CD4-positive, alpha-beta T cell (primary cell): ENCODE results near the gene PIK3R6. TPM values are rescaled to one million over a fixed set of nuclear protein-coding genes. Genes with fewer than 3 reads are reported as not detected.

Experiments used
- ATAC-seq: fragments of 200-7000 bp; cut with Tn5 transposase; one replicate; pipeline ENCODE4 v1.10.0; 2022; ENCODE audit warnings: mild to moderate bottlenecking; ENCODE audit not compliant: poor library complexity
- CTCF ChIA-PET: fragments of 350-600 bp; sonication (Branson Sonifier 250); formaldehyde crosslinking; loops from one replicate; lab custom pipeline; 2021; ENCODE audit warnings: antibody characterized with exemption, inconsistent platforms; lab: Charles Lee
- POLR2A ChIA-PET: fragments of 350-600 bp; sonication (Branson Sonifier 250); formaldehyde crosslinking; loops from one replicate; lab custom pipeline; 2021; ENCODE audit warnings: antibody characterized with exemption, inconsistent platforms; lab: Charles Lee
- DNase-seq, 14 experiments: peaks; one replicate each; pipeline ENCODE4 v3.0.0-alpha.2; 2013 to 2020; ENCODE audit warnings: mixed read lengths in 2 of 14
- H3K27ac ChIP-seq, 2 donors: one replicate each; pipeline versions ENCODE4 v1.5.1 to v1.7.0; 2013; ENCODE audit warnings: low read length in 2 of 2, low read depth in 1 of 2, mild to moderate bottlenecking in 1 of 2
- H3K27me3 ChIP-seq, 2 experiments: 1 replicate in 1 of 2; 2 replicates in 1 of 2; pipeline versions ENCODE4 v1.6.1 to v1.7.0; 2013; ENCODE audit warnings: low read length in 2 of 2, control low read depth in 1 of 2, mild to moderate bottlenecking in 1 of 2, moderate library complexity in 1 of 2; ENCODE audit not compliant: insufficient read depth in 2 of 2, control insufficient read depth in 1 of 2
- H3K36me3 ChIP-seq: one replicate; pipeline ENCODE4 v1.6.1; 2013; ENCODE audit warnings: low read length, control low read depth; ENCODE audit not compliant: insufficient read depth
- H3K4me1 ChIP-seq: one replicate; pipeline ENCODE4 v1.6.1; 2013; ENCODE audit warnings: low read length, control low read depth; ENCODE audit not compliant: insufficient read depth
- H3K4me3 ChIP-seq: one replicate; pipeline ENCODE4 v1.5.1; 2013; ENCODE audit warnings: mild to moderate bottlenecking, low read length, moderate library complexity
- H3K9me3 ChIP-seq, 2 experiments: 1 replicate in 1 of 2; 2 replicates in 1 of 2; pipeline versions ENCODE4 v1.6.1 to v1.7.0; 2013; ENCODE audit warnings: low read length in 2 of 2, mild to moderate bottlenecking in 2 of 2, control low read depth in 1 of 2, moderate library complexity in 1 of 2; ENCODE audit not compliant: control insufficient read depth in 1 of 2, insufficient read depth in 1 of 2
- H3K27ac Mint-ChIP-seq: one replicate; pipeline ENCODE4 v1.8.0; 2020; ENCODE audit warnings: mixed read lengths
- H3K27me3 Mint-ChIP-seq: one replicate; pipeline ENCODE4 v1.8.0; 2021; ENCODE audit warnings: mixed read lengths
- H3K36me3 Mint-ChIP-seq: one replicate; pipeline ENCODE4 v1.8.0; 2021; ENCODE audit warnings: low read depth, mixed read lengths
- H3K4me1 Mint-ChIP-seq: one replicate; pipeline ENCODE4 v1.8.0; 2021; ENCODE audit warnings: low read depth, mixed read lengths
- H3K4me3 Mint-ChIP-seq: one replicate; pipeline ENCODE4 v1.8.0; 2020; ENCODE audit warnings: mild to moderate bottlenecking, mixed read lengths
- H3K9me3 Mint-ChIP-seq: one replicate; pipeline ENCODE4 v1.8.0; 2020; ENCODE audit warnings: mixed read lengths
- intact Hi-C, 2 experiments: fragments of 100-400 bp; cut with DNase I in 1 of 2; cut with micrococcal nuclease in 1 of 2; formaldehyde crosslinking; loops; one replicate each; pipeline versions ENCODE4 v1.15.1 to v1.9.0; 2023 to 2025; cut with DNase I, micrococcal nuclease
- total RNA-seq, 174 experiments: library from RNA in 2 of 174; stranded (reverse) in 2 of 174; gene quantifications; one replicate each; pipeline ENCODE4 v1.2.3 and lab custom pipeline; 2021 to 2026
- TF ChIP-seq, protein P1 (sequence below): fragments of 200-600 bp; IDR thresholded peaks from one replicate; pipeline ENCODE4 v1.8.0; 2022; ENCODE audit warnings: antibody characterized with exemption, mild to moderate bottlenecking

The PIK3R6 gene
- total RNA-seq, 2 experiments from 2014 or later, result 0.50 to 0.60 TPM

DNA sequence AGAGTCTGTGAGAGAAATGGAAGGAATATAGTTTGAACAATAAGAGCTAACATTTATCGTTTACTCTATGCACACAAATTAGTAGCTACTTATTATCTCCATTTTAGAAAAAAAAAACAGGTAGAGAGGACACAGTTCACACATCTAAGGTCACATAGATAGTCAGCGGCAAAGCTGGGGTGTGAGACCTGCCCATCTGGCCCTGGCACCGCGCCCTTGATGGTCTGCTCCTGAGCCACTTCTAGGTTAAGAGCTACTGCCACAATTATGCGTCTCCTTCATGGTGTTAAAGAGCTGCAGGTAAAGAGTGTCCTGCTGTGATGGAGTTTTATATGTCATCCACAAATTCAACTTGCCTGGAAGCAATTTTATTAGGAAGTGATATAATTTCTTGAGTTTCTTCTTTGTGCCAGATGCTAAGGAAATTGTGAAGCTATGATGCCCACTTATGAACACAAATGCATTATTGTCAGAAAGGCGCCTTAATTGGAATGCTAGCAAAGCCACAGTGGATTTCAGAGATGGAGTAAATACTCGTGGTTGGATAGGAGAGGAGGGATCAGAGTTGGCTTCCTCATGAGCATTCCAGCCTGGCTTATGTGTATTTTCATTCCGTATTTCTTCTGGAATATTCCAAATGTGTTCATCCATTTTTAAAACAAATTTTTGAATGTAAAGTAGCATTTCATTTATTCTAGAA is 47.0 kb downstream of the PIK3R6 start:
- Histone ChIP-seq H3K4me3 (no peak overlapping the region), H3K27me3 (no peaks in the 10 kb centered on the region), H3K4me1 (no peaks in the 10 kb centered on the region), H3K36me3 (no peaks in the 10 kb centered on the region), H3K9me3 (no peaks in the 10 kb centered on the region), H3K27ac (no peak overlapping the region)
- intact Hi-C loops, result no loop called here
- CTCF ChIA-PET, result no interaction called here
- H3K4me1 Mint-ChIP-seq, result no peaks in the 10 kb centered on the region
- H3K27me3 Mint-ChIP-seq, result no peaks in the 10 kb centered on the region
- no peak overlapping the region for H3K27ac Mint-ChIP-seq
- no peak for DNase-seq
- TF ChIP-seq, protein P1, sequence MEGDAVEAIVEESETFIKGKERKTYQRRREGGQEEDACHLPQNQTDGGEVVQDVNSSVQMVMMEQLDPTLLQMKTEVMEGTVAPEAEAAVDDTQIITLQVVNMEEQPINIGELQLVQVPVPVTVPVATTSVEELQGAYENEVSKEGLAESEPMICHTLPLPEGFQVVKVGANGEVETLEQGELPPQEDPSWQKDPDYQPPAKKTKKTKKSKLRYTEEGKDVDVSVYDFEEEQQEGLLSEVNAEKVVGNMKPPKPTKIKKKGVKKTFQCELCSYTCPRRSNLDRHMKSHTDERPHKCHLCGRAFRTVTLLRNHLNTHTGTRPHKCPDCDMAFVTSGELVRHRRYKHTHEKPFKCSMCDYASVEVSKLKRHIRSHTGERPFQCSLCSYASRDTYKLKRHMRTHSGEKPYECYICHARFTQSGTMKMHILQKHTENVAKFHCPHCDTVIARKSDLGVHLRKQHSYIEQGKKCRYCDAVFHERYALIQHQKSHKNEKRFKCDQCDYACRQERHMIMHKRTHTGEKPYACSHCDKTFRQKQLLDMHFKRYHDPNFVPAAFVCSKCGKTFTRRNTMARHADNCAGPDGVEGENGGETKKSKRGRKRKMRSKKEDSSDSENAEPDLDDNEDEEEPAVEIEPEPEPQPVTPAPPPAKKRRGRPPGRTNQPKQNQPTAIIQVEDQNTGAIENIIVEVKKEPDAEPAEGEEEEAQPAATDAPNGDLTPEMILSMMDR, result no peak
- H3K9me3 Mint-ChIP-seq, result no peaks in the 10 kb centered on the region
- no peak overlapping the region for H3K4me3 Mint-ChIP-seq
- ATAC-seq, result no peak
- H3K36me3 Mint-ChIP-seq, result no peaks in the 10 kb centered on the region
- POLR2A ChIA-PET, result no interaction called here

DNA sequence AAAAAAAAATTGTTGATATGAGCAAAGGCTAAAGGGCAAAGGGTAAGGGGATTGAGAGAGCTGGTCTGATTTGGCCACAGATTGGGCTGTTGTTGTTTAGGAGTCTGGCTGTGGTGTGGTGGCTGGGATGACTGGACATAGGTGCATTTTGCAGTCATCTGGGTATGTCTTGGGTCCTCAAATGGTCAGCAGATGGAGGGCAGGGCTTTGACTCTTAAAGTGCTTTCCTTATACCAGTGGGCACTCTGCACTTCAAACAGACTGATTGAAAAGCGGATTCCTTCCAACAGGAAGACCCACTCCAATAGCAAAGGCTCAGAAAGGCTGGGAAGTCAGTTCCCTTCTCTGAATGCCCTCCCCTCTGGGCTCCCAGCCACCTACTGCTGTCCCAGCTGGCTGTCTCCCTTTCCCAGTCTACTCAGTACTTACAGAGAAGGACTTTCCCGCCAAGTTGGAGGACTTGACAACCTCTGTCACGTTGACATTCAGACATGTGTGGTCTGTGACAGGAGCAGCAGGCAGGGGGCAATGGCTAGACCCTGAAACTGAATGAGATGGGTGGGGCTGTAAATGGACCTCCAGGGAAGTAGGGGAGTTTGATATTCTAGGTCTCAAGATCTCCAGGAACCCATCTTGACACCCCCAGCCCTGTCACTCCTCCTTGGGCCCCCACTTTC is 48.7 kb downstream of the PIK3R6 start:
- POLR2A ChIA-PET, result no interaction called here
- DNase-seq, result no peak
- H3K4me3 ChIP-seq, result no peak overlapping the region

DNA sequence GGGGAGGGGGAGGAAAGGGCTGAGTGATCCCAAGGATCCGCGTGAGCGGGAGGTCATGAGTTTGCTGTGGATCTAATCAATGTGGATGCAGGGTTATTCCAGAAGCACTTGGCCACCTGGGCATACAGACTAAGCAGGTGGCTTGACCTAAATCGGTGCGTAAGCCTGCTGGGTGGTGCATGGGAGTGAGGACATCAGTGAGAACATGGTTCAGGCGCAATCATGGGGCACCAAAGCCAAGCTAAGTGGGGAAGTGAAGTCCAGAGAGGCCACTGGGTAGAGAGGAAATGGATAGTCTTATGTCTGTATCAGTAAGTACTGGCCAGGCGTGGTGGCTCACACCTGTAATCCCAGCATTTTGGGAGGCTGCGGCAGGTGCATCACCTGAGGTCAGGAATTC is 49.4 kb downstream of the PIK3R6 start:
- Histone ChIP-seq H3K27ac (no peak overlapping the region), H3K27me3 (no peaks in the 10 kb centered on the region), H3K36me3 (no peaks in the 10 kb centered on the region), H3K4me3 (no peak overlapping the region), H3K4me1 (no peaks in the 10 kb centered on the region), H3K9me3 (no peaks in the 10 kb centered on the region)
- POLR2A ChIA-PET, result no interaction called here
- Mint-ChIP-seq H3K4me3 (no peak overlapping the region), H3K36me3 (no peaks in the 10 kb centered on the region), H3K27me3 (no peaks in the 10 kb centered on the region), H3K27ac (no peak overlapping the region), H3K9me3 (no peaks in the 10 kb centered on the region), H3K4me1 (no peaks in the 10 kb centered on the region)
- ATAC-seq, result no peak
- TF ChIP-seq, protein P1, result no peak
- DNase-seq, result no peak
- intact Hi-C loops, result no loop called here
- CTCF ChIA-PET, result no interaction called here

More for the DNA sequence above, 48.7 kb downstream of the PIK3R6 start:
- Mint-ChIP-seq H3K27ac (no peak overlapping the region), H3K9me3 (no peaks in the 10 kb centered on the region), H3K4me1 (no peaks in the 10 kb centered on the region), H3K36me3 (no peaks in the 10 kb centered on the region), H3K27me3 (no peaks in the 10 kb centered on the region), H3K4me3 (no peak overlapping the region)
- ATAC-seq, result no peak
- intact Hi-C loops, result no loop called here
- TF ChIP-seq, protein P1, result no peak
- H3K9me3 ChIP-seq, result no peaks in the 10 kb centered on the region
- no peaks in the 10 kb centered on the region for H3K4me1 ChIP-seq
- no peaks in the 10 kb centered on the region for H3K36me3 ChIP-seq
- no peaks in the 10 kb centered on the region for H3K27me3 ChIP-seq
- H3K27ac ChIP-seq, result no peak overlapping the region
- CTCF ChIA-PET, result no interaction called here
